Ascending aorta (tissue), 2 donors: ENCODE results near the gene AGAP1. TPM values are rescaled to one million over a fixed set of nuclear protein-coding genes. Genes with fewer than 3 reads are reported as not detected.

Experiments
- DNase-seq, 2 donors: peaks; one replicate each; pipeline ENCODE4 v3.0.0-alpha.2; 2019; ENCODE audit warnings: low spot score in 2 of 2
- H3K27ac ChIP-seq, 2 donors: fragments of 200-600 bp; sonication (generic); one replicate each; pipeline ENCODE4 v1.5.1; 2016 to 2017; ENCODE audit warnings: mild to moderate bottlenecking in 1 of 2
- H3K27me3 ChIP-seq: fragments of 200-600 bp; sonication (generic); one replicate; pipeline ENCODE4 v1.5.1; 2017
- H3K36me3 ChIP-seq, 2 donors: fragments of 200-600 bp; sonication (generic); one replicate each; pipeline ENCODE4 v1.5.1; 2016
- H3K4me1 ChIP-seq, 2 donors: fragments of 200-600 bp; sonication (generic); one replicate each; pipeline ENCODE4 v1.5.1; 2016 to 2017; ENCODE audit warnings: mild to moderate bottlenecking in 1 of 2
- H3K4me3 ChIP-seq, 2 donors: fragments of 200-600 bp; sonication (generic); one replicate each; pipeline ENCODE4 v1.5.1; 2016 to 2017; ENCODE audit warnings: mild to moderate bottlenecking in 1 of 2
- H3K9me3 ChIP-seq, 2 donors: fragments of 200-600 bp; sonication (generic); one replicate each; pipeline ENCODE4 v1.5.1; 2016
- CTCF ChIP-seq, 3 experiments: fragments of 200-600 bp in 2 of 3; fragments of 450-650 bp in 1 of 3; sonication (generic) in 2 of 3; IDR thresholded peaks; one replicate each; pipeline ENCODE4 v1.5.1; 2016 to 2019; ENCODE audit warnings: antibody characterized with exemption in 3 of 3, mild to moderate bottlenecking in 1 of 3, moderate library complexity in 1 of 3
- intact Hi-C: fragments of 100-400 bp; cut with DNase I; formaldehyde crosslinking; loops from one replicate; pipeline ENCODE4 v1.15.1; 2023
- total RNA-seq: library from RNA; depleted of rRNA; stranded (reverse); fragments of >200 nt; gene quantifications from one replicate; pipeline ENCODE4 v1.1.0, GENCODE V29; 2016

Gene AGAP1
- total RNA-seq, 1 donor from 2014 or later = 19.7 TPM

GRCh38 chr2:235706506-235706905, 212.7 kb downstream of the AGAP1 start:
- Histone ChIP-seq H3K4me1 (no peaks in the 10 kb centered on the region), H3K27ac (no peak overlapping the region), H3K9me3 (no peaks in the 10 kb centered on the region), H3K27me3 (no peaks in the 10 kb centered on the region), H3K36me3 (no peaks in the 10 kb centered on the region), H3K4me3 (no peak overlapping the region)
- DNase-seq = no peak
- no peak for TF ChIP-seq CTCF (IDR thresholded peaks at IDR 0.05)
- intact Hi-C loops = no loop called here

- Histone ChIP-seq H3K27ac (no peak overlapping the region), H3K9me3 (no peaks in the 10 kb centered on the region), H3K4me3 (no peak overlapping the region), H3K4me1 (no peaks in the 10 kb centered on the region), H3K36me3 (no peaks in the 10 kb centered on the region), H3K27me3 (no peaks in the 10 kb centered on the region)
- no peak for DNase-seq
- TF ChIP-seq CTCF (IDR thresholded peaks at IDR 0.05) = no peak
- intact Hi-C loops = no loop called here
Measured at GRCh38 chr2:235707411-235708096, 213.7 kb downstream of the AGAP1 start.

- no peak for TF ChIP-seq CTCF (IDR thresholded peaks at IDR 0.05)
- Histone ChIP-seq H3K4me3 (no peak overlapping the region), H3K4me1 (no peaks in the 10 kb centered on the region), H3K9me3 (no peaks in the 10 kb centered on the region), H3K36me3 (no peaks in the 10 kb centered on the region), H3K27me3 (no peaks in the 10 kb centered on the region), H3K27ac (no peak overlapping the region)
- intact Hi-C loops = no loop called here
- no peak for DNase-seq
Measured at GRCh38 chr2:235709124-235709813, 215.4 kb downstream of the AGAP1 start.

GRCh38 chr2:235709969-235710879, 216.4 kb downstream of the AGAP1 start:
- TF ChIP-seq CTCF (IDR thresholded peaks at IDR 0.05) = no peak
- H3K36me3 ChIP-seq = no peaks in the 10 kb centered on the region
- no peaks in the 10 kb centered on the region for H3K27me3 ChIP-seq
- H3K4me3 ChIP-seq = no peak overlapping the region
- no peak overlapping the region for H3K27ac ChIP-seq
- no peaks in the 10 kb centered on the region for H3K4me1 ChIP-seq
- DNase-seq = no peak
- intact Hi-C loops = no loop called here
- H3K9me3 ChIP-seq = no peaks in the 10 kb centered on the region

- no peak for TF ChIP-seq CTCF (IDR thresholded peaks at IDR 0.05)
- DNase-seq = no peak
- H3K27ac ChIP-seq = no peak overlapping the region
- no peaks in the 10 kb centered on the region for H3K27me3 ChIP-seq
- no peak overlapping the region for H3K4me3 ChIP-seq
- H3K9me3 ChIP-seq = no peaks in the 10 kb centered on the region
- intact Hi-C loops = no loop called here
- no peaks in the 10 kb centered on the region for H3K4me1 ChIP-seq
- H3K36me3 ChIP-seq = no peaks in the 10 kb centered on the region
Measured at GRCh38 chr2:235710933-235711332, 217.1 kb downstream of the AGAP1 start.
